MM.1S (cell line): ENCODE data around the gene SPATA13.

Source experiments
- EZH2 ChIP-seq: fragments of 300-600 bp; sonication (generic); optimal IDR thresholded peaks from 2 replicates; pipeline ENCODE3; 2017; ENCODE audit warnings: low read depth, mild to moderate bottlenecking, antibody characterized with exemption, low read length, mixed read lengths
- TF ChIP-seq, protein P1 (sequence below): fragments of 300-600 bp; sonication (generic); IDR thresholded peaks from 2 replicates; pipeline ENCODE4 v1.5.1; 2016; ENCODE audit warnings: antibody characterized with exemption, low read length, mixed read lengths

DNA sequence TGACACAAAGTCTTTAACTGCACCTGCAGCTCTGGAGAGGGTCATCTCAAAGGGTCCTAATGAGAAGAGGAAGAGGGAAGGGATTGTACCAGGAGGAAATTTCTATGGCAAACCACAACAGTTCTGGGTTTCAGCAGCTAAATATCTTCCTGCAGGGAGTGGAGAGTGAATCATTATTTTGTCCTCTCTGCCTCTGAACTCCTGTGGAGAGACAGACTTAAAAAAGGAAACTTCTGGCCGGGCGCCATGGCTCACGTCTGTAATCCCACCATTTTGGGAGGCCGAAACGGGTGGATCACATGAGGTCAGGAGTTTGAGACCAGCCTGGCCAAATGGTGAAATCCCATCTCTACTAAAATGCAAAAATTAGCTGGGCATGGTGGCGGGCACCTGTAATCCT is 132.0 kb downstream of the SPATA13 start:
- TF ChIP-seq, protein P1, sequence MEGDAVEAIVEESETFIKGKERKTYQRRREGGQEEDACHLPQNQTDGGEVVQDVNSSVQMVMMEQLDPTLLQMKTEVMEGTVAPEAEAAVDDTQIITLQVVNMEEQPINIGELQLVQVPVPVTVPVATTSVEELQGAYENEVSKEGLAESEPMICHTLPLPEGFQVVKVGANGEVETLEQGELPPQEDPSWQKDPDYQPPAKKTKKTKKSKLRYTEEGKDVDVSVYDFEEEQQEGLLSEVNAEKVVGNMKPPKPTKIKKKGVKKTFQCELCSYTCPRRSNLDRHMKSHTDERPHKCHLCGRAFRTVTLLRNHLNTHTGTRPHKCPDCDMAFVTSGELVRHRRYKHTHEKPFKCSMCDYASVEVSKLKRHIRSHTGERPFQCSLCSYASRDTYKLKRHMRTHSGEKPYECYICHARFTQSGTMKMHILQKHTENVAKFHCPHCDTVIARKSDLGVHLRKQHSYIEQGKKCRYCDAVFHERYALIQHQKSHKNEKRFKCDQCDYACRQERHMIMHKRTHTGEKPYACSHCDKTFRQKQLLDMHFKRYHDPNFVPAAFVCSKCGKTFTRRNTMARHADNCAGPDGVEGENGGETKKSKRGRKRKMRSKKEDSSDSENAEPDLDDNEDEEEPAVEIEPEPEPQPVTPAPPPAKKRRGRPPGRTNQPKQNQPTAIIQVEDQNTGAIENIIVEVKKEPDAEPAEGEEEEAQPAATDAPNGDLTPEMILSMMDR, result no peak
- TF ChIP-seq EZH2, result no peak
